ENCODE measurements around the gene HVCN1.

Gene HVCN1

DNA sequence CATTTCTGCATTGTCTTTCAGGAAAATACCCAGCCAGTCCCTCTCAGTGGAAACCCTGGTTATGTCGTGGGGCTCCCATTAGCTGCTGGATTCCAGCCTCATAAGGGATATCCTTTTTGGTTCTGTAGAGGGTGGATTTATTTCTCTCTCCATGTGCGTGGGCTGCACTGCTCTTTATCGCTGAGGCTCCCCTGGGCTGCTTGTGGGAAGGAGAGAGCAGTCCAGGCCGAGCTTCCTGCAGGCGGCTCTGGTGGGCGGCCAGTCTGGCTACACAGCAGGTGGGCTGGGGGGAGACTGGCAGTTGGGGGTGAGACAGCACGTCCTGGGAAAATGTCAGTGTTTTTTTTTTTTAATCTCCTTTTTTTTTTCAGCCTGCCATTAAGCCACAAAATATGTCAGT, 47.4 kb downstream of the HVCN1 start:
- Histone ChIP-seq H3K27me3 (ENCODE audit: insufficient read depth, low read depth, severe bottlenecking) (no peaks in the 10 kb centered on the region), H3K4me3 (ENCODE audit: low read depth, low read length) (no peak overlapping the region)
- DNase-seq: peak; percentile 73

DNA sequence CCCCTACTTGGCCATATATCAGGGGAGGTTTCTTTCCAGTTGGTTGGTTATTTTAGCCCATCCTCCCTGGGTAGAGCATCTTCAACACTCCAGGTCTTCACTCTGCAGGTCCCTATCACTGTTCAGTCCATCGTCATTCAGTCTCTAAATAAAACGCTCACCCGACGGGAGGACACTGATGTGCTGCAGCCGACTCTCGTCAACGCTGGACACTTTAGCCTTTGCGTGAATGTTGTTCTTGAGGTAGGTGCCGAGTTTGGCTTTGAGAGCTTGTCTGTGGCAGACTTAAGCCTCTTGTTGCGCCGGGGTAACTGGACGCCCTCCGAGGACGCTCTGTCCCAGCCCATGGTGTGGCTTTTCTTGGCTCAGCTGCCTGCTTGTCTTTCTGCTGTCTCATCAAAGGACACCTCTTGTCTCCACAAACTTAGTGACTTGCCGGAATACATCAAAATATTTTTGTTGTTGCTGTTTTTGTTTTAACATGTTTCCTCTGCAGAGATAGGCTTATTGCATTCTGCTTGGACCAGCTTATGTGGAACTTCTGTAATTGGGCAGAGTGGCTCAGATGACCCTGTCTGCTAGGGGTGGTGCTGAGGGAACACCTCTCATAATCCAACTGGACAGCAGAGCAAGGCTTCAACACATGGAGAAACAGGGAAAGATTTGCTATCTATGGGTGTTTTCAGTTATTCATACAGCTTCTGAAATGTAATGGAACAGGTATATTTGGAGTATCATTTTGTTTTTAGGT, 48.5 kb downstream of the HVCN1 start:
- H3K4me3 ChIP-seq (ENCODE audit: low read depth, low read length): no peak overlapping the region
- no peaks in the 10 kb centered on the region for H3K27me3 ChIP-seq (ENCODE audit: insufficient read depth, low read depth, severe bottlenecking)
- no peak overlapping the region for H3K27ac ChIP-seq
- DNase-seq: no peak
- H3K36me3 ChIP-seq: no peaks in the 10 kb centered on the region
- TF ChIP-seq, protein P1, sequence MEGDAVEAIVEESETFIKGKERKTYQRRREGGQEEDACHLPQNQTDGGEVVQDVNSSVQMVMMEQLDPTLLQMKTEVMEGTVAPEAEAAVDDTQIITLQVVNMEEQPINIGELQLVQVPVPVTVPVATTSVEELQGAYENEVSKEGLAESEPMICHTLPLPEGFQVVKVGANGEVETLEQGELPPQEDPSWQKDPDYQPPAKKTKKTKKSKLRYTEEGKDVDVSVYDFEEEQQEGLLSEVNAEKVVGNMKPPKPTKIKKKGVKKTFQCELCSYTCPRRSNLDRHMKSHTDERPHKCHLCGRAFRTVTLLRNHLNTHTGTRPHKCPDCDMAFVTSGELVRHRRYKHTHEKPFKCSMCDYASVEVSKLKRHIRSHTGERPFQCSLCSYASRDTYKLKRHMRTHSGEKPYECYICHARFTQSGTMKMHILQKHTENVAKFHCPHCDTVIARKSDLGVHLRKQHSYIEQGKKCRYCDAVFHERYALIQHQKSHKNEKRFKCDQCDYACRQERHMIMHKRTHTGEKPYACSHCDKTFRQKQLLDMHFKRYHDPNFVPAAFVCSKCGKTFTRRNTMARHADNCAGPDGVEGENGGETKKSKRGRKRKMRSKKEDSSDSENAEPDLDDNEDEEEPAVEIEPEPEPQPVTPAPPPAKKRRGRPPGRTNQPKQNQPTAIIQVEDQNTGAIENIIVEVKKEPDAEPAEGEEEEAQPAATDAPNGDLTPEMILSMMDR (IDR thresholded peaks at IDR 0.05; ENCODE audit: low read depth, low read length): no peak
- H3K9me3 ChIP-seq (ENCODE audit: severe bottlenecking): no peaks in the 10 kb centered on the region

More for the DNA sequence above, 47.4 kb downstream of the HVCN1 start:
- Histone ChIP-seq H3K27ac (no peak overlapping the region), H3K36me3 (no peaks in the 10 kb centered on the region), H3K9me3 (ENCODE audit: severe bottlenecking) (no peaks in the 10 kb centered on the region)
- TF ChIP-seq, protein P1 (IDR thresholded peaks at IDR 0.05; ENCODE audit: low read depth, low read length): no peak

DNA sequence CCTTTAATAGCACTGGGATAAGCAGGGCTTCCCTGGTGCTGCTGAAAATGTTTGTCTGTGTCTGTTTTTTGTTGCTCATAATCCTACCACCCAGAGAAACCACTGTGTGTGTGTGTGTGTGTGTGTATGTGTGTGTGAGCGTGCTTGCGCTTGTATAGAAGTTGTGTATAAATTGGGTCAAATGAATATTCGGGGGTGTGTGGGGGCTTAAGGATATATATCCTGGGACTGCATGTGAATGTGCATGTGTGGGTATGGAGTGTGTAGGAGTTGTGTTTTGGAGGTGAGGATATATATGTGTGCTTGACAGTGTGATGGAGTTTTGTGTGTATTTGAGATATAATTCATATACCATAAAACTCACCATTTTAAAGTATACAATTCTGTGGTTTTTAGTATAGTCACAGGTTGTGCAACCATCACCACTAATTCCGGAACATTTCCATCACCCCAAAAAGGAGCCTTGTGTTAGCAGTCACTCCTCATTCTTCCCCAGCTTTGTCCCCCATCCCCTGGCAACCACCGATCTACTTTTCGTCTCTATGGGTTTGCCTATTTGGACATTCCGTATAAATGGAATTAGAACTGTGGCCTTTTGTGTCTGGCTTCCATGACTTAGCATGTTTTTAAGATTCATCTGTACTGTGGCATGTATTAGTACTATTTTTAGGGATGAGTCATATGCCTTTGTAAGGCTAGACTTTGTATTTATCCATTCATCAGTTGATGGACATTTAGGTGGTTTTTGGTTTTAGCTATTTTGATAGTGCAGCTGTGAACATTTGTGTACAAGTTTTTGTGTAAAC, 49.4 kb downstream of the HVCN1 start:
- Histone ChIP-seq H3K9me3 (ENCODE audit: severe bottlenecking) (no peaks in the 10 kb centered on the region), H3K27ac (no peak overlapping the region), H3K4me3 (ENCODE audit: low read depth, low read length) (no peak overlapping the region), H3K36me3 (no peaks in the 10 kb centered on the region), H3K27me3 (ENCODE audit: insufficient read depth, low read depth, severe bottlenecking) (no peaks in the 10 kb centered on the region)
- TF ChIP-seq, protein P1 (IDR thresholded peaks at IDR 0.05; ENCODE audit: low read depth, low read length): no peak
- DNase-seq: no peak

DNA sequence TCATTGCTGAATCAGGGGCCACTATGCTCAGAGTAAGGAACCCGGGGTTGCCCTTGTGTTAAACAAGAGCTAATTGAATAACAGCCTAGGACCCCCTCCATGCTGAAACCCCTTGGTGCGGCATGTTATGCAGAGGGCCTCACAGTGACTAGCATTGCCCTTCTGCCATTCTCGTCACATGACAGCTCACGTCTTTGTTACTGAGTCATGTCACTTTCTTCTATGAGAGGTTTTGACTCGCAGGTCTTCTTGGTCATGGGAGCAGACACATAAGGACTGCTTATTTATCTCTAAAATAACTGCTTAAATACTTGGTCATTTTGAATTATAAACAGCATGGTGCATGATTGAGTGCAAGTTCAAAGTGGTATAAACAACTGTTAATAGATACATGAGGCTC, 50.1 kb downstream of the HVCN1 start:
- Histone ChIP-seq H3K9me3 (ENCODE audit: severe bottlenecking) (no peaks in the 10 kb centered on the region), H3K27ac (no peak overlapping the region), H3K27me3 (ENCODE audit: insufficient read depth, low read depth, severe bottlenecking) (no peaks in the 10 kb centered on the region), H3K4me3 (ENCODE audit: low read depth, low read length) (no peak overlapping the region), H3K36me3 (no peaks in the 10 kb centered on the region)
- no peak for DNase-seq
- TF ChIP-seq, protein P1 (IDR thresholded peaks at IDR 0.05; ENCODE audit: low read depth, low read length): no peak

DNA sequence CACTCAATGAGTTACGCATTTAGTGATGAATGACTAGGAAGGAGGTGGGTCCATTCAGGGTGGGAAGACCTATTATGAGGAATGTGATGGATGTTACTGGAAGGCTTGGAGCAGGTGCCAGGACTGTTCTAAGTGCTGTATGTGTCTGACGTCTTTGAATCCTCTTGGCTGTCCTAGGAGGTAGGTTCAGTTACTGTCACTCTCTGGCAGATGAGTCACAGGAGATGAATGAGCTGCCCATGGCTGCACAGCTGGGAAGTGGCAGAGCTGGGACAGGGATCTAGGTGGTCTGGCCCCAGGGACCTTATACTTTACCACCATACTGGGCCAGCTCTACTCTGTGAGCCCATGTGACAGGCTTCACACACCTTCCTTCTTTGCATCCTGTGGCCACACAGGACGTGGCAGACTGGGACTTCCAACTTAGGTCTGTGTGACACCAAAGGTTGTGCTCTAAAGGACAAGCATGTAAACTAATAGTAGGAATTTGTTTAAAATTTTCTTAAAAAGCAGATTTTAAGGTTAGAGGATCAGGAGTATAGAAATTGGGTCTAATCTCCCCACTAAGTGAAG, 51.0 kb downstream of the HVCN1 start:
- no peaks in the 10 kb centered on the region for H3K9me3 ChIP-seq (ENCODE audit: severe bottlenecking)
- TF ChIP-seq, protein P1 (IDR thresholded peaks at IDR 0.05; ENCODE audit: low read depth, low read length): no peak
- no peak for DNase-seq
- H3K36me3 ChIP-seq: no peaks in the 10 kb centered on the region
- no peak overlapping the region for H3K27ac ChIP-seq
- H3K27me3 ChIP-seq (ENCODE audit: insufficient read depth, low read depth, severe bottlenecking): no peaks in the 10 kb centered on the region
- H3K4me3 ChIP-seq (ENCODE audit: low read depth, low read length): no peak overlapping the region

Data from WERI-Rb-1 (cell line).